ENCODE results near the gene FBXO7. TPM values are rescaled to one million over a fixed set of nuclear protein-coding genes. Genes with fewer than 3 reads are reported as not detected.

FBXO7 gene
- total RNA-seq, 1 experiment from 2014 or later: 95.2 TPM

GRCh38 chr22:32492111-32492510 lies 17.5 kb downstream of the FBXO7 start:
- H3K27ac ChIP-seq (ENCODE audit: low read depth, low read length, poor library complexity, severe bottlenecking): no peak overlapping the region
- peaks cover 82% of the 10 kb centered on the region for H3K36me3 ChIP-seq (ENCODE audit: insufficient read depth, low read length, poor library complexity, severe bottlenecking)
- no peak for TF ChIP-seq CTCF (conservative IDR thresholded peaks at IDR 0.05; ENCODE audit: low read depth, low read length)
- TF ChIP-seq EZH2 (IDR thresholded peaks at IDR 0.05; ENCODE audit: borderline replicate concordance, low read depth, low read length, poor library complexity, severe bottlenecking): no peak
- no peak for DNase-seq (ENCODE audit: low spot score)
- H3K4me3 ChIP-seq (ENCODE audit: low read depth, low read length, poor library complexity, severe bottlenecking): no peak overlapping the region
- no TSS peak for BruUV-seq (replicated peaks)
- H3K4me1 ChIP-seq (ENCODE audit: insufficient read depth, low read length, poor library complexity, severe bottlenecking): no peaks in the 10 kb centered on the region
- intact Hi-C loops (cut with micrococcal nuclease; ENCODE audit: unreplicated experiment): no loop called here
- ChIA-PET POLR2A (ENCODE audit: low non-redundant PET) (no interaction called here), CTCF (no interaction called here)
- H3K9me3 ChIP-seq (ENCODE audit: low read depth, low read length, poor library complexity, severe bottlenecking): no peaks in the 10 kb centered on the region
- H3K27me3 ChIP-seq (replicated peaks; ENCODE audit: insufficient read depth, low read depth, low read length, poor library complexity): no peaks in the 10 kb centered on the region

- BruUV-seq (replicated peaks): no TSS peak
- Histone ChIP-seq H3K4me1 (ENCODE audit: insufficient read depth, low read length, poor library complexity, severe bottlenecking) (no peaks in the 10 kb centered on the region), H3K27ac (ENCODE audit: low read depth, low read length, poor library complexity, severe bottlenecking) (no peak overlapping the region), H3K9me3 (ENCODE audit: low read depth, low read length, poor library complexity, severe bottlenecking) (no peaks in the 10 kb centered on the region), H3K36me3 (ENCODE audit: insufficient read depth, low read length, poor library complexity, severe bottlenecking) (peaks cover 86% of the 10 kb centered on the region), H3K27me3 (replicated peaks; ENCODE audit: insufficient read depth, low read depth, low read length, poor library complexity) (no peaks in the 10 kb centered on the region), H3K4me3 (ENCODE audit: low read depth, low read length, poor library complexity, severe bottlenecking) (no peak overlapping the region)
- no peak for TF ChIP-seq EZH2 (IDR thresholded peaks at IDR 0.05; ENCODE audit: borderline replicate concordance, low read depth, low read length, poor library complexity, severe bottlenecking)
- TF ChIP-seq CTCF (conservative IDR thresholded peaks at IDR 0.05; ENCODE audit: low read depth, low read length): no peak
- intact Hi-C loops (cut with micrococcal nuclease; ENCODE audit: unreplicated experiment): no loop called here
- CTCF ChIA-PET: no interaction called here
- POLR2A ChIA-PET (ENCODE audit: low non-redundant PET): no interaction called here
- DNase-seq (ENCODE audit: low spot score): no peak
These were observed 18.9 kb downstream of the FBXO7 start for GRCh38 chr22:32493551-32493950.

GRCh38 chr22:32494971-32495370 lies 20.4 kb downstream of the FBXO7 start:
- H3K36me3 ChIP-seq (ENCODE audit: insufficient read depth, low read length, poor library complexity, severe bottlenecking): peaks cover 75% of the 10 kb centered on the region

More at GRCh38 chr22:32494971-32495370, 20.4 kb downstream of the FBXO7 start:
- DNase-seq (ENCODE audit: low spot score): no peak
- no peak overlapping the region for H3K4me3 ChIP-seq (ENCODE audit: low read depth, low read length, poor library complexity, severe bottlenecking)
- BruUV-seq (replicated peaks): no TSS peak
- no peaks in the 10 kb centered on the region for H3K27me3 ChIP-seq (replicated peaks; ENCODE audit: insufficient read depth, low read depth, low read length, poor library complexity)
- ChIA-PET POLR2A (ENCODE audit: low non-redundant PET) (no interaction called here), CTCF (no interaction called here)
- H3K9me3 ChIP-seq (ENCODE audit: low read depth, low read length, poor library complexity, severe bottlenecking): no peaks in the 10 kb centered on the region
- no peaks in the 10 kb centered on the region for H3K4me1 ChIP-seq (ENCODE audit: insufficient read depth, low read length, poor library complexity, severe bottlenecking)
- intact Hi-C loops (cut with micrococcal nuclease; ENCODE audit: unreplicated experiment): no loop called here
- H3K27ac ChIP-seq (ENCODE audit: low read depth, low read length, poor library complexity, severe bottlenecking): no peak overlapping the region
- no peak for TF ChIP-seq EZH2 (IDR thresholded peaks at IDR 0.05; ENCODE audit: borderline replicate concordance, low read depth, low read length, poor library complexity, severe bottlenecking)
- TF ChIP-seq CTCF (conservative IDR thresholded peaks at IDR 0.05; ENCODE audit: low read depth, low read length): no peak
